ENCODE data around the gene CAMK2A. TPM values are rescaled to one million over a fixed set of nuclear protein-coding genes. Genes with fewer than 3 reads are reported as not detected.
"Not testable (repeated sequence)": the region's sequence is repeated elsewhere in the genome, so short reads cannot be mapped to it uniquely, and the experiment has no call there.

Gene CAMK2A
- total RNA-seq, 1 donor from 2014 or later: not detected

DNA sequence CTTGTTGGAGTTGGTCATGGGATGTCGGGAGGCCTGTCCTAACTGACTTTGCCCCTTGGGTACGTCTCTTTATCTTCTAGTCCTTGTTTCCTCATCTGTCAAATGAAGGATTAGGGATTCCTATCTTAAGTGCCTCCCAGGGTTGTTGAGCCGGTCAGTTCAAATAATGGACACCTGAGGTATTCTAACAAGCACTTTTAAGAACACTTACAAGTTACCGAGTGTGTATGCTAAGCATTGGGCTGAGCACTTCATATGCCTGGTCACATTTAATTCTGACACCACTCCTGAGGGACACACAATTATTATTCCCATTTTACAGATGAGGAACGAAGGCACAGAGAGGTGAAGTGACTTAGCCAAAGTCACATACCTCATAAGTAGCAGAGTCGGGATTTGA, 37.1 kb downstream of the CAMK2A start:
- TF ChIP-seq, protein P1, sequence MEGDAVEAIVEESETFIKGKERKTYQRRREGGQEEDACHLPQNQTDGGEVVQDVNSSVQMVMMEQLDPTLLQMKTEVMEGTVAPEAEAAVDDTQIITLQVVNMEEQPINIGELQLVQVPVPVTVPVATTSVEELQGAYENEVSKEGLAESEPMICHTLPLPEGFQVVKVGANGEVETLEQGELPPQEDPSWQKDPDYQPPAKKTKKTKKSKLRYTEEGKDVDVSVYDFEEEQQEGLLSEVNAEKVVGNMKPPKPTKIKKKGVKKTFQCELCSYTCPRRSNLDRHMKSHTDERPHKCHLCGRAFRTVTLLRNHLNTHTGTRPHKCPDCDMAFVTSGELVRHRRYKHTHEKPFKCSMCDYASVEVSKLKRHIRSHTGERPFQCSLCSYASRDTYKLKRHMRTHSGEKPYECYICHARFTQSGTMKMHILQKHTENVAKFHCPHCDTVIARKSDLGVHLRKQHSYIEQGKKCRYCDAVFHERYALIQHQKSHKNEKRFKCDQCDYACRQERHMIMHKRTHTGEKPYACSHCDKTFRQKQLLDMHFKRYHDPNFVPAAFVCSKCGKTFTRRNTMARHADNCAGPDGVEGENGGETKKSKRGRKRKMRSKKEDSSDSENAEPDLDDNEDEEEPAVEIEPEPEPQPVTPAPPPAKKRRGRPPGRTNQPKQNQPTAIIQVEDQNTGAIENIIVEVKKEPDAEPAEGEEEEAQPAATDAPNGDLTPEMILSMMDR (conservative IDR thresholded peaks at IDR 0.05; ENCODE audit: low read depth, low read length): no peak
- no peak for DNase-seq (ENCODE audit: low read depth)
- no peak overlapping the region for H3K4me3 ChIP-seq (ENCODE audit: low read depth, low read length)

GRCh38 chr5:150251504-150251903, 38.1 kb downstream of the CAMK2A start:
- TF ChIP-seq, protein P1 (conservative IDR thresholded peaks at IDR 0.05; ENCODE audit: low read depth, low read length): no peak
- no peak for DNase-seq (ENCODE audit: low read depth)
- no peak overlapping the region for H3K4me3 ChIP-seq (ENCODE audit: low read depth, low read length)

GRCh38 chr5:150249744-150250143, 39.8 kb downstream of the CAMK2A start:
- no peak for DNase-seq (ENCODE audit: low read depth)
- H3K4me3 ChIP-seq (ENCODE audit: low read depth, low read length): no peak overlapping the region
- TF ChIP-seq, protein P1 (conservative IDR thresholded peaks at IDR 0.05; ENCODE audit: low read depth, low read length): no peak

DNA sequence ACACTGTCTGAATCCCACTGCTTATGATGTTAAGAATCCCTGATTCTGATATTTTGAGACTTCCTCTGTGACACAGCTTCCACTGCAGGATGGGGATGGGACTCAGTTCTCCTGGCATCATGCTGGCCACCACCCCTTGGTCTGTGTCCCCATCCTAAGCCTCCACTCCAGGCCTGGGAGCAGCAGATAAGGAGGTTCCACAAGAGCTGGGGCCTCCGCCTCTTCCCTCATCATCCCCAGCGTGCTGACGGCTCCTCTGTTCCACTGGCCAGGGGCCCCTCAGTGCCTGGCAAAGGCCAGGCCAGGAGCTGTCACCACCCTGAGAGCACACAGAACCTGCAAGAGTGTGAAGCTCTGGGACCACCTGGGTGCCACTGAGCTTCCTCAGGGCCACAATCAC, 40.6 kb downstream of the CAMK2A start:
- no peak for DNase-seq (ENCODE audit: low read depth)
- no peak overlapping the region for H3K4me3 ChIP-seq (ENCODE audit: low read depth, low read length)
- TF ChIP-seq, protein P1 (conservative IDR thresholded peaks at IDR 0.05; ENCODE audit: low read depth, low read length): no peak

DNA sequence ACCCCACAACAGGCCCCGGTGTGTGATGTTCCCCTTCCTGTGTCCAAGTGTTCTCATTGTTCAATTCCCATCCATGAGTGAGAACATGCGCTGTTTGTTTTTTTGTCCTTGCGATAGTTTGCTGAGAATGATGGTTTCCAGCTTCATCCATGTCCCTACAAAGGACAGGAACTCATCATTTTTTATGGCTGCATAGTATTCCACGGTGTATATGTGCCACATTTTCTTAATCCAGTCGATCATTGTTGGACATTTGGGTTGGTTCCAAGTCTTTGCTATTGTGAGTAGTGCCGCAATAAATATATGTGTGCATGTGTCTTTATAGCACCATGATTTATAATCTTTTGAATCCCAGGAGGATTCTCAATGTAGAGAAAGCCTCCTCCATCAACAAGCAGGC, 41.1 kb downstream of the CAMK2A start:
- H3K4me3 ChIP-seq (ENCODE audit: low read depth, low read length); DNase-seq (ENCODE audit: low read depth): not testable (repeated sequence)

- no peak for DNase-seq (ENCODE audit: low read depth)
- TF ChIP-seq, protein P1 (conservative IDR thresholded peaks at IDR 0.05; ENCODE audit: low read depth, low read length): no peak
- H3K4me3 ChIP-seq (ENCODE audit: low read depth, low read length): no peak overlapping the region
Measured at GRCh38 chr5:150247726-150248125, 41.8 kb downstream of the CAMK2A start.

GRCh38 chr5:150246835-150247234, 42.7 kb downstream of the CAMK2A start:
- TF ChIP-seq, protein P1 (conservative IDR thresholded peaks at IDR 0.05; ENCODE audit: low read depth, low read length): no peak
- H3K4me3 ChIP-seq (ENCODE audit: low read depth, low read length): no peak overlapping the region
- DNase-seq (ENCODE audit: low read depth): no peak

DNA sequence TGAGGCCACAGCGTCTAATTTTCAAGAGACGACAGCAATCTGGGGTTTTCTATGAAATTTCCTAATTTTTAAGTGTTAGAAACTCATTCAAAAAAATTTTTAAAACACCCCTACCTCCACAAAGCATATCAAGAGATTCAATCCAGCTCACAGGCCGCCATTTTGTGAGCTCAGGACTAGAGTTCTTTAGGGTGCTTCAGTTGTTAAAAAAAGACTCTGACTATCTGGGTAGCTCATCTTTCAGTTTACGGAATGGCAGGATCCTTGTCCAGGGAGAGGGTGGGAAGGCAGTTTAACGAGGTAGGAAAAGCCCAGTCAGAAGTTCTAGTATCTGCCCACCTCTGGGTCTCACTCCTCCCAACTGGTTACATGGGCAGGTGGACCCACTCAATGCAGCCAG, 43.1 kb downstream of the CAMK2A start:
- no peak for DNase-seq (ENCODE audit: low read depth)
- no peak overlapping the region for H3K4me3 ChIP-seq (ENCODE audit: low read depth, low read length)
- TF ChIP-seq, protein P1 (conservative IDR thresholded peaks at IDR 0.05; ENCODE audit: low read depth, low read length): no peak

Measured in epithelial cell of proximal tubule (primary cell).